Measurements from ENCODE around the gene FABP1.

The FABP1 gene

GRCh38 chr2:88136817-88137216 is 9.0 kb upstream of the FABP1 start:
- DNase-seq, result no peak

GRCh38 chr2:88133875-88134274 is 6.0 kb upstream of the FABP1 start:
- DNase-seq, result no peak

GRCh38 chr2:88131999-88132368 is 4.1 kb upstream of the FABP1 start:
- no peak for DNase-seq

GRCh38 chr2:88131201-88131998 is 3.5 kb upstream of the FABP1 start:
- no peak for DNase-seq

GRCh38 chr2:88129313-88129959 is 1.6 kb upstream of the FABP1 start:
- no peak for DNase-seq

- DNase-seq, result no peak
These were observed 921 bp upstream of the FABP1 start for GRCh38 chr2:88128654-88129312.

GRCh38 chr2:88127638-88127887 is 299 bp downstream of the FABP1 start:
- no peak for DNase-seq

- DNase-seq, result no peak
These were observed 857 bp downstream of the FABP1 start for GRCh38 chr2:88126772-88127637.

GRCh38 chr2:88125924-88126771 is 1.7 kb downstream of the FABP1 start:
- DNase-seq, result no peak

GRCh38 chr2:88125344-88125923 is 2.4 kb downstream of the FABP1 start:
- no peak for DNase-seq

GRCh38 chr2:88123975-88124917 is 3.6 kb downstream of the FABP1 start:
- no peak for DNase-seq

- DNase-seq, result no peak
These were observed 4.5 kb downstream of the FABP1 start for GRCh38 chr2:88123164-88123974.

- DNase-seq, result no peak
These were observed 5.5 kb downstream of the FABP1 start for GRCh38 chr2:88122141-88122884.

- DNase-seq, result no peak
These were observed 6.2 kb downstream of the FABP1 start for GRCh38 chr2:88121678-88122077.

- no peak for DNase-seq
These were observed 9.9 kb downstream of the FABP1 start for GRCh38 chr2:88117973-88118372.

- no peak for DNase-seq
These were observed 11.0 kb downstream of the FABP1 start for GRCh38 chr2:88116669-88117432.

GRCh38 chr2:88115825-88116518 is 11.9 kb downstream of the FABP1 start:
- no peak for DNase-seq

GRCh38 chr2:88114889-88115288 is 13.0 kb downstream of the FABP1 start:
- DNase-seq, result no peak

All from hematopoietic multipotent progenitor cell treated with erythropoietin and hydrocortisone succinate and interleukin-3 and kit ligand, for 8 days (in vitro differentiated cells).